Gastrocnemius medialis (tissue), 4 donors: ENCODE data around the gene TMCC3. TPM values are rescaled to one million over a fixed set of nuclear protein-coding genes. Genes with fewer than 3 reads are reported as not detected.
"Not testable (repeated sequence)": the region's sequence is repeated elsewhere in the genome, so short reads cannot be mapped to it uniquely, and the experiment has no call there.

Experiments
- ATAC-seq, 2 donors: fragments of 150-250 bp; one replicate each; pipeline ENCODE4 v1.9.1; 2016
- DNase-seq, 2 donors: peaks; one replicate each; pipeline ENCODE4 v3.0.0-alpha.2; 2019
- H3K27ac ChIP-seq, 4 donors: fragments of 200-600 bp; sonication (generic); 1 replicate in 1 of 4; 2 replicates in 3 of 4; pipeline ENCODE4 v1.5.1; 2016 to 2018; ENCODE audit warnings: mild to moderate bottlenecking in 2 of 4, moderate library complexity in 1 of 4
- H3K27me3 ChIP-seq, 3 donors: fragments of 200-600 bp; sonication (generic) in 2 of 3; 1 replicate in 1 of 3; 2 replicates in 2 of 3; pipeline versions ENCODE4 v1.5.1 to v1.6.0; 2016 to 2019; ENCODE audit warnings: mild to moderate bottlenecking in 1 of 3, moderate library complexity in 1 of 3
- H3K36me3 ChIP-seq, 2 donors: fragments of 200-600 bp; sonication (generic) in 1 of 2; one replicate each; pipeline ENCODE4 v1.5.1; 2017 to 2018
- H3K4me1 ChIP-seq, 2 donors: fragments of 200-600 bp; sonication (generic) in 1 of 2; one replicate each; pipeline ENCODE4 v1.5.1; 2016 to 2017; ENCODE audit warnings: mild to moderate bottlenecking in 2 of 2
- H3K4me3 ChIP-seq, 4 donors: fragments of 200-600 bp; sonication (generic) in 3 of 4; 1 replicate in 1 of 4; 2 replicates in 3 of 4; pipeline ENCODE4 v1.5.1; 2016 to 2019; ENCODE audit warnings: mild to moderate bottlenecking in 2 of 4
- H3K9me3 ChIP-seq, 3 donors: fragments of 200-600 bp; sonication (generic) in 2 of 3; 1 replicate in 1 of 3; 2 replicates in 2 of 3; pipeline ENCODE4 v1.5.1; 2016 to 2019
- POLR2A ChIP-seq, 2 donors: fragments of 450-650 bp; IDR thresholded peaks; one replicate each; pipeline ENCODE4 v1.6.1; 2017; ENCODE audit warnings: antibody characterized with exemption in 2 of 2, mild to moderate bottlenecking in 2 of 2, moderate library complexity in 2 of 2
- in situ Hi-C, 4 donors: fragments of 200-750 bp; cut with MboI; loops; one replicate each; pipeline versions ENCODE4 v1.15.0 to v1.8.0; 2017; ENCODE audit warnings: low sequenced_read_pairs in 4 of 4
- intact Hi-C: fragments of 100-400 bp; cut with DNase I; formaldehyde crosslinking; loops from one replicate; pipeline ENCODE4 v1.15.1; 2023; ENCODE audit warnings: low total_unique reads
- total RNA-seq, 4 donors: library from RNA; depleted of rRNA; stranded (reverse); fragments of >200 nt; gene quantifications; one replicate each; pipeline versions ENCODE4 v1.1.0 to v1.2.3, GENCODE V29; 2016
- TF ChIP-seq, protein P1 (sequence below), 5 experiments: fragments of 450-650 bp in 3 of 5; fragments of 200-600 bp in 2 of 5; sonication (generic) in 2 of 5; IDR thresholded peaks in 4 of 5; conservative IDR thresholded peaks in 1 of 5; 1 replicate in 4 of 5; 2 replicates in 1 of 5; pipeline ENCODE4 v1.5.1; 2016 to 2019; ENCODE audit warnings: antibody characterized with exemption in 5 of 5, mild to moderate bottlenecking in 3 of 5, moderate library complexity in 3 of 5

The TMCC3 gene
- total RNA-seq, 4 donors from 2014 or later = 17.2 to 51.6 (median 39.5) TPM

DNA sequence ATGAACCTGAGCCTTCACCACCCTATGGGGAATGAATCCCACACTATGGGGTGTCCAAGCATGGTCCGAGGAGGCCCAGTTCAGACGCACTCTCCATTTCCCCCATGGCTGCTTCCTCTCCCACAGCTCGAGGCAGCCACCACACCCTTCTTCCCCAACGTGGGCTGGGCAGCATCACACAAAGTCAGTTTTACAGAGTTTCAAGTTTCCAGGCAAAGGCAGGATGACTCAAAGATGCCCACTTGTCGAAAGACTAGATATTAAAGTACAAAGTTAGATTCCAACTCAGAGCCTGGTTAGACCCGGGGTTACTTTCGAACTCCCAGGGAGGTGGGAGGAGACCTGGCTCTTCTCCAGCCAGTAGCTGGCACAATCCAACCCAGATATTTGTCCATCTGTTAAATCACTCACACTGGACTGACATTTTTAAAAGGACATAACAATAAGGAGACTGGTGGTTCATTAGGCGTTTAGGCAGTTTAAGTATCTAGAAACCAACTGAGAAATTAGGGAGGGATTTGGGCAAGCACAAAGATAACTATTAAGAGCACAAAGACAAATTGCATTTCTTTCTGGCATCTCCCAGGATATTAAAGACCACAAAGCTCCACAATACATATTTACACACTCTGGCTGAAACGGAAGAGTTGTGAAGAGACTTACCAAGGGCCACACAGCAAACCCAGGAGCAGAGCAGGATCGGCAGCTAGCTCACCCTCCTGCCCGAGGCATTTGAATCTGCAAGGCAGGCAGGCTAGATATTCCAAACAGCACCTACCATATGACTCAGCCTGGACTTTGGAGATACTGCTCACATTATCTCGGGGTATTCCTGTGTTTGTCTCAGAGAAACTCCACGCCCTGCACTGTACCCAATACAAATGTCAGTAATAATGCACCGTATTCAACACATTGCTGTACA is 34.8 kb downstream of the TMCC3 start:
- Histone ChIP-seq H3K9me3 (no peaks in the 10 kb centered on the region), H3K4me1 (peaks cover 63 to 68% of the 10 kb centered on the region in 2 donors), H3K27me3 (no peaks in the 10 kb centered on the region), H3K4me3 (peak overlapping the region; percentile 14 to 49 (median 33)), H3K36me3 (no peaks in the 10 kb centered on the region), H3K27ac (peak overlapping the region; percentile 83 to 88 (median 86))
- ATAC-seq = peak; percentile 53 to 76
- no peak for TF ChIP-seq POLR2A (IDR thresholded peaks at IDR 0.05)
- TF ChIP-seq, protein P1, sequence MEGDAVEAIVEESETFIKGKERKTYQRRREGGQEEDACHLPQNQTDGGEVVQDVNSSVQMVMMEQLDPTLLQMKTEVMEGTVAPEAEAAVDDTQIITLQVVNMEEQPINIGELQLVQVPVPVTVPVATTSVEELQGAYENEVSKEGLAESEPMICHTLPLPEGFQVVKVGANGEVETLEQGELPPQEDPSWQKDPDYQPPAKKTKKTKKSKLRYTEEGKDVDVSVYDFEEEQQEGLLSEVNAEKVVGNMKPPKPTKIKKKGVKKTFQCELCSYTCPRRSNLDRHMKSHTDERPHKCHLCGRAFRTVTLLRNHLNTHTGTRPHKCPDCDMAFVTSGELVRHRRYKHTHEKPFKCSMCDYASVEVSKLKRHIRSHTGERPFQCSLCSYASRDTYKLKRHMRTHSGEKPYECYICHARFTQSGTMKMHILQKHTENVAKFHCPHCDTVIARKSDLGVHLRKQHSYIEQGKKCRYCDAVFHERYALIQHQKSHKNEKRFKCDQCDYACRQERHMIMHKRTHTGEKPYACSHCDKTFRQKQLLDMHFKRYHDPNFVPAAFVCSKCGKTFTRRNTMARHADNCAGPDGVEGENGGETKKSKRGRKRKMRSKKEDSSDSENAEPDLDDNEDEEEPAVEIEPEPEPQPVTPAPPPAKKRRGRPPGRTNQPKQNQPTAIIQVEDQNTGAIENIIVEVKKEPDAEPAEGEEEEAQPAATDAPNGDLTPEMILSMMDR (IDR thresholded peaks at IDR 0.05 in 4 of 5, conservative IDR thresholded peaks at IDR 0.05 in 1 of 5) = no peak
- in situ Hi-C loops (no loop called here), intact Hi-C loops (loop anchor here (1.0 to 2.0 kb wide), 2 partner anchors 17 to 29 kb away; no protein-coding TSS in a partner anchor)
- peak; percentile 61 to 85 for DNase-seq

DNA sequence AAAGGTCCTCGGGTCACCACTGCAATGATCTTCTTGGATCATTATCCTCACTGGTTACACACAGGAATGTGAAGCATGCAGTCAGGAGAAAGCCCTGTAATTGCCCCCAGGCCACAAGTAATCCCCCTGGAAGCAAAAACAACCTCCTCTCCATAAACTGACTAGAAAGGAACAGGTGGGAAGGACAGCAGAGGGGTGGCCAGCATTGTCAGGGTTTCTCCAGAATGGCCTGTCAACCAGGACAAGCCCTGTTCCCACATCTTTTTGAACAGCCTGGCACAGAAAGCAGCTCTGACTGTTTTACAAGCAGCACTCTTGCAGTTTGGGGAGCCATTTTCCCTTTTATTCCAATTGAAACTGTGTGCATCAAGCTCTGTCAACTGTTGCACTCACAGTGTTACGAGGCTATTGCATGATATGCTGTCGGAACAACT is 36.1 kb downstream of the TMCC3 start:
- Histone ChIP-seq H3K36me3 (no peaks in the 10 kb centered on the region), H3K4me1 (peaks cover 59 to 66% of the 10 kb centered on the region in 2 donors), H3K9me3 (no peaks in the 10 kb centered on the region), H3K27me3 (no peaks in the 10 kb centered on the region), H3K27ac (peak overlapping the region; percentile 83 to 88 (median 86)), H3K4me3 (peak overlapping the region in 2 of 4 donors; percentile 36 to 49)
- peak; percentile 14 to 18 for ATAC-seq
- no peak for DNase-seq
- intact Hi-C loops = loop anchor here (2.0 kb wide), 1 partner anchor 16 kb away; no protein-coding TSS in a partner anchor
- no peak for TF ChIP-seq POLR2A (IDR thresholded peaks at IDR 0.05)
- TF ChIP-seq, protein P1 (IDR thresholded peaks at IDR 0.05 in 4 of 5, conservative IDR thresholded peaks at IDR 0.05 in 1 of 5) = no peak
- in situ Hi-C loops = no loop called here

DNA sequence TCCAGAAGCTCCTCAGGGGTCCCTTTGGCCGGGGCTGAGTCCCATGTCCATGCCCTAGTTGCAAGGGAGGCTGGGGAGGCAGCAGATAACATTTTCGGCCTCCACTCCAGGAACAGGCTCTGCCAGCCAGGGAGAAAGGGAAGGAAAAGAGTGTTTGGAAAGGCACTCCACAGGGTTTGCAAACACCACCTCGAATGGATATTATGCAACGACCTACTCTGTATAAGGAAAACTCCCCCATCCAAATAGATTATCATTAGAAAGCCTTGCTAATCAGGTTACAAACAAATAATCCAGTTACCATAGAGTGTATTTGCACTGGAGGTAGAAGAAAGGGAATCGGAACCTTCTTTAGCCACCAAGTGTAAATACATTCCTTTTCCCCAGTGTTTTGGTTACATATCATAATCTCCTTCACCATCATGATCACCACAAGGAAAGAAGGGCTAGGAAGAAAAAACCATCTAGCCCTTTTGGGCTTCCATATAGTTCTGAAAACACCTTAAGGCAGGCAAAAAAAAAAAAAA is 40.4 kb downstream of the TMCC3 start:
- no peak for TF ChIP-seq POLR2A (IDR thresholded peaks at IDR 0.05)
- TF ChIP-seq, protein P1 (IDR thresholded peaks at IDR 0.05 in 4 of 5, conservative IDR thresholded peaks at IDR 0.05 in 1 of 5) = no peak
- Histone ChIP-seq H3K4me1 (peaks cover 22 to 23% of the 10 kb centered on the region in 2 donors), H3K27ac (no peak overlapping the region), H3K27me3 (no peaks in the 10 kb centered on the region), H3K4me3 (no peak overlapping the region), H3K9me3 (no peaks in the 10 kb centered on the region), H3K36me3 (no peaks in the 10 kb centered on the region)
- ATAC-seq = no peak
- intact Hi-C loops (no loop called here), in situ Hi-C loops (no loop called here)
- DNase-seq = no peak

DNA sequence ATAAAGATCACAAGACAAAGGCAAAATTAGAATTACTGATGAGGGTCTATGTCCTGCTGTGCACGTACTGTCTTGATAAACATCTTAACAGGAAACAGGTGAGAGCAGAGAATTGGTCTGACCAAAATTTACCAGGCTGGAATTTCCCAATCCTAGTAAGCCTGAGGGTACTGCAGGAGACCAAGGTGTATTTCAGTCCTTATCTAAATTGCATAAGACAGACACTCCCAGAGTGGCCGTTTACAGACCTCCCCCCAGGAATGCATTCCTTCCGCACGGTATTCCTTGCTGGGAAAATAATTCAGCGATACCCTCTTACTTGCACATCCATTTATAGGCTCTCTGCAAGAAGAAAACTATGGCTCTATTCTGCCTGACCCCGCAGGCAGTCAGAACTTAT is 43.5 kb downstream of the TMCC3 start:
- in situ Hi-C loops, ATAC-seq, H3K9me3 ChIP-seq, H3K27me3 ChIP-seq, H3K4me3 ChIP-seq, H3K36me3 ChIP-seq, intact Hi-C loops, DNase-seq, H3K27ac ChIP-seq: not testable (repeated sequence)
- H3K4me1 ChIP-seq = peaks cover 20 to 33% of the 10 kb centered on the region in 2 donors

DNA sequence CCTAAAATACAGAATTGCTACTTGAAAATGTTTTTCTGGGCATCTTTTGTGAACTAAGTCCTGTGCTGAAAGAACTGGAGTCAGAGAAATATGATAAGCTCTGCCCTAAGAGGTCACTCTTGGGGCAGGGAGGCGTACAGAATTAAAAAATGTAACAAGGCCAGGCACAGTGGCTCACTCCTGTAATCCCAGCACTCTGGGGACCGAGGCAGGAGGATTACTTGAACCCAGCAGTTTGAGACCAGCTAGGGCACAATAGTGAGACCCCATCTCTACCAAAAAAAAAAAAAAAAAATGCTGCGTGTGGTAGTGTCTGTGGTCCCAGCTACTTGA is 46.0 kb downstream of the TMCC3 start:
- TF ChIP-seq POLR2A (IDR thresholded peaks at IDR 0.05) = no peak
- TF ChIP-seq, protein P1 (IDR thresholded peaks at IDR 0.05 in 4 of 5, conservative IDR thresholded peaks at IDR 0.05 in 1 of 5) = no peak
- intact Hi-C loops = loop anchor here (5.0 kb wide), 1 partner anchor 48 kb away; the partner anchor contains the start of gene TMCC3
- peak in 1 of 2 donors; percentile 57 for ATAC-seq
- H3K4me1 ChIP-seq = peaks cover 39 to 40% of the 10 kb centered on the region in 2 donors
- H3K27ac ChIP-seq = peak overlapping the region in 1 of 4 donors; percentile 16
- no peaks in the 10 kb centered on the region for H3K27me3 ChIP-seq
- in situ Hi-C loops = no loop called here
- H3K36me3 ChIP-seq = no peaks in the 10 kb centered on the region
- H3K9me3 ChIP-seq = no peaks in the 10 kb centered on the region
- no peak overlapping the region for H3K4me3 ChIP-seq
- no peak for DNase-seq
